Esophagus muscularis mucosa (tissue), 4 donors: ENCODE results near the gene EFL1. TPM values are rescaled to one million over a fixed set of nuclear protein-coding genes. Genes with fewer than 3 reads are reported as not detected.

ENCODE experiments used
- DNase-seq: peaks from one replicate; pipeline ENCODE4 v3.0.0-alpha.2; 2017; ENCODE audit errors: extremely low spot score
- H3K27ac ChIP-seq, 4 donors: fragments of 200-600 bp; sonication (generic); replicated peaks in 1 of 4; 1 replicate in 3 of 4; 2 replicates in 1 of 4; pipeline ENCODE4 v1.5.1; 2016 to 2019; ENCODE audit warnings: mild to moderate bottlenecking in 1 of 4
- H3K27me3 ChIP-seq, 4 donors: fragments of 200-600 bp; sonication (generic); one replicate each; pipeline versions ENCODE4 v1.5.1 to v1.6.0; 2016 to 2019
- H3K36me3 ChIP-seq, 4 donors: fragments of 200-600 bp; sonication (generic); one replicate each; pipeline ENCODE4 v1.5.1; 2016 to 2019
- H3K4me1 ChIP-seq, 4 donors: fragments of 200-600 bp; sonication (generic); one replicate each; pipeline ENCODE4 v1.5.1; 2016 to 2019
- H3K4me3 ChIP-seq, 4 donors: fragments of 200-600 bp; sonication (generic); 1 replicate in 2 of 4; 2 replicates in 2 of 4; pipeline ENCODE4 v1.5.1; 2016 to 2019; ENCODE audit warnings: mild to moderate bottlenecking in 4 of 4, moderate library complexity in 1 of 4
- H3K9me3 ChIP-seq, 4 donors: fragments of 200-600 bp; sonication (generic); 1 replicate in 3 of 4; 2 replicates in 1 of 4; pipeline ENCODE4 v1.5.1; 2016 to 2019
- CTCF ChIP-seq, 3 experiments: fragments of 200-600 bp in 2 of 3; fragments of 450-650 bp in 1 of 3; sonication (generic) in 2 of 3; IDR thresholded peaks; one replicate each; pipeline ENCODE4 v1.5.1; 2017 to 2019; ENCODE audit warnings: antibody characterized with exemption in 3 of 3, mild to moderate bottlenecking in 2 of 3, moderate library complexity in 1 of 3
- EP300 ChIP-seq: sonication (generic); formaldehyde crosslinking; IDR thresholded peaks from one replicate; pipeline ENCODE4 v1.6.1; 2017; ENCODE audit warnings: antibody characterized with exemption
- POLR2A ChIP-seq: fragments of 450-650 bp; IDR thresholded peaks from one replicate; pipeline ENCODE4 v1.6.1; 2017; ENCODE audit warnings: antibody characterized with exemption, moderate library complexity, mild to moderate bottlenecking, low read depth
- POLR2AphosphoS5 ChIP-seq, 2 donors: sonication (generic); formaldehyde crosslinking; IDR thresholded peaks; one replicate each; pipeline ENCODE4 v1.6.1; 2017; ENCODE audit warnings: antibody characterized with exemption in 2 of 2
- WGBS: methylation state at CpG from one replicate; pipeline ENCODE4 v1.1.5; 2018; 5-methylcytosine and 5-hydroxymethylcytosine counted together
- intact Hi-C: fragments of 100-400 bp; cut with DNase I; formaldehyde crosslinking; loops from one replicate; pipeline ENCODE4 v1.15.1; 2023
- total RNA-seq, 4 donors: library from RNA; depleted of rRNA; stranded (reverse); fragments of >200 nt; gene quantifications; one replicate each; pipeline versions ENCODE4 v1.1.0 to v1.2.1, GENCODE V29; 2016

The EFL1 gene
- total RNA-seq, 4 donors from 2014 or later = 13.0 to 17.4 (median 13.2) TPM

GRCh38 chr15:82178061-82178460 is 84.5 kb downstream of the EFL1 start:
- peaks cover 4 to 21% (median 12%) of the 10 kb centered on the region in 4 donors for H3K4me1 ChIP-seq
- no peaks in the 10 kb centered on the region for H3K9me3 ChIP-seq
- no peaks in the 10 kb centered on the region for H3K27me3 ChIP-seq
- 42% methylated on average over 2 of the region's 2 CpGs for WGBS
- no peak overlapping the region for H3K4me3 ChIP-seq
- no peak for TF ChIP-seq POLR2AphosphoS5 (IDR thresholded peaks at IDR 0.05)
- no peak for TF ChIP-seq EP300
- TF ChIP-seq CTCF (IDR thresholded peaks at IDR 0.05) = no peak
- no peak for TF ChIP-seq POLR2A
- no peak for DNase-seq
- H3K27ac ChIP-seq = no peak overlapping the region
- intact Hi-C loops = no loop called here
- H3K36me3 ChIP-seq = no peaks in the 10 kb centered on the region

GRCh38 chr15:82177291-82178010 is 85.1 kb downstream of the EFL1 start:
- WGBS = 70% methylated on average over 3 of the region's 3 CpGs
- H3K27ac ChIP-seq = no peak overlapping the region

GRCh38 chr15:82176542-82176941 is 86.0 kb downstream of the EFL1 start:
- Histone ChIP-seq H3K4me3 (no peak overlapping the region), H3K27me3 (no peaks in the 10 kb centered on the region), H3K4me1 (peaks cover 0 to 16% (median 8%) of the 10 kb centered on the region in 4 donors), H3K36me3 (no peaks in the 10 kb centered on the region), H3K27ac (no peak overlapping the region), H3K9me3 (no peaks in the 10 kb centered on the region)
- WGBS = 89% methylated on average over 2 of the region's 2 CpGs
- TF ChIP-seq POLR2AphosphoS5 (IDR thresholded peaks at IDR 0.05) = no peak
- TF ChIP-seq EP300 = no peak
- no peak for TF ChIP-seq POLR2A
- TF ChIP-seq CTCF (IDR thresholded peaks at IDR 0.05) = no peak
- DNase-seq = no peak
- intact Hi-C loops = no loop called here

More at GRCh38 chr15:82177291-82178010, 85.1 kb downstream of the EFL1 start:
- TF ChIP-seq POLR2A (no peak), POLR2AphosphoS5 (IDR thresholded peaks at IDR 0.05) (no peak), EP300 (no peak), CTCF (IDR thresholded peaks at IDR 0.05) (no peak)
- intact Hi-C loops = no loop called here
- no peak for DNase-seq
- no peaks in the 10 kb centered on the region for H3K27me3 ChIP-seq
- no peaks in the 10 kb centered on the region for H3K9me3 ChIP-seq
- H3K4me3 ChIP-seq = no peak overlapping the region
- peaks cover 0 to 16% (median 8%) of the 10 kb centered on the region in 4 donors for H3K4me1 ChIP-seq
- no peaks in the 10 kb centered on the region for H3K36me3 ChIP-seq

- peaks cover 0 to 16% (median 8%) of the 10 kb centered on the region in 4 donors for H3K4me1 ChIP-seq
- no peaks in the 10 kb centered on the region for H3K27me3 ChIP-seq
- H3K4me3 ChIP-seq = no peak overlapping the region
- no peak for DNase-seq
- H3K36me3 ChIP-seq = no peaks in the 10 kb centered on the region
- TF ChIP-seq CTCF (IDR thresholded peaks at IDR 0.05) = no peak
- TF ChIP-seq POLR2AphosphoS5 (IDR thresholded peaks at IDR 0.05) = no peak
- no peak for TF ChIP-seq POLR2A
- no peak for TF ChIP-seq EP300
- 97% methylated on average over 5 of the region's 5 CpGs for WGBS
- no peak overlapping the region for H3K27ac ChIP-seq
- no peaks in the 10 kb centered on the region for H3K9me3 ChIP-seq
- intact Hi-C loops = no loop called here
Observed at GRCh38 chr15:82174471-82175235, 87.9 kb downstream of the EFL1 start.
